Activated CD4-positive, alpha-beta T cell treated with anti-CD3 and anti-CD28 coated beads, Interleukin-2, amount 50 U/mL, for 48 hours (primary cell): ENCODE data around the gene MAP3K6.

Source experiments
- DNase-seq, 2 experiments: peaks; one replicate each; pipeline ENCODE4 v3.0.0-alpha.2; 2020

The MAP3K6 gene

DNA sequence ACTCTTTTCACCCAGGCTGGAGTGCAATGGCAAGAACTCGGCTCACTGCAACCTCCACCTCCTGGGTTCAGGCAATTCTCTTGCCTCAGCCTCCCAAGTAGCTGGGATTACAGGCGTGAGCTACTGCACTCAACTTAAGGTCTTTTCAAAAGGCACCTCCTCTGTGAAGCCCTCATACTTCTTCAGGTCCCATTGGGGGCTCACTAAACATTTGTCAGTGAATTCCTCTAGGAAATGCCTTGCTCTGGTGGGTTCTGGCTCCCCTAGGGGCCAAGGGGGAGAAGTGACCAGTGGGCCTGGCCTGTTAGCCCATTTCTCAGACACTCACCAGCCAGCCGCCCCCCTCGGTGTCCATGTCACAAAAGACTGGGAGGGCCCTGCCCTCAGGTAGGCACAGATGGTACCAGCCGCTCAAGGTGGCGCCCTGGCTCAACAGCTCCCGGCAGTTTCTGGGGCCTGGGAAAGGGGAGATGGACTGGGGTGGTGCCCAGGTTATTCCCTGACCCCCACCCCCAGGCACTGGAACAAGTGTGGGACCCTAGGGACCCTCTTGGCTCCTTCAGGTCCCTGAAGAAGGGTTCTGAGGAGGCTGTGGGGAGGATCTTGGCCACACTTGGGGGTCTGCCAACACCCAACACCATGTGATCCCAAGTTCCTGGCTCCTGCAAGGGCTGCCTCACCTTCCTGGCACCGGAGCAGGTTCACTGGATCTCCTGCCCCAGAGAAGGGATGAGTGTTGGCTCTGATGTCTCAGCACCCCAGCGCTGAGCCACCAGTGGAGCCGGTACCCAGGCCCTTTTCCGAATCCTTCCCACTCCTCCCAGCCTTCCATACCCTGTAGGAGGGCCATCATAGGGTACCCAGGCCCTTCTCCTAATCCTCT lies 6.3 kb upstream of the MAP3K6 start:
- no peak for DNase-seq

GRCh38 chr1:27372022-27372807 lies 5.5 kb upstream of the MAP3K6 start:
- DNase-seq: no peak

DNA sequence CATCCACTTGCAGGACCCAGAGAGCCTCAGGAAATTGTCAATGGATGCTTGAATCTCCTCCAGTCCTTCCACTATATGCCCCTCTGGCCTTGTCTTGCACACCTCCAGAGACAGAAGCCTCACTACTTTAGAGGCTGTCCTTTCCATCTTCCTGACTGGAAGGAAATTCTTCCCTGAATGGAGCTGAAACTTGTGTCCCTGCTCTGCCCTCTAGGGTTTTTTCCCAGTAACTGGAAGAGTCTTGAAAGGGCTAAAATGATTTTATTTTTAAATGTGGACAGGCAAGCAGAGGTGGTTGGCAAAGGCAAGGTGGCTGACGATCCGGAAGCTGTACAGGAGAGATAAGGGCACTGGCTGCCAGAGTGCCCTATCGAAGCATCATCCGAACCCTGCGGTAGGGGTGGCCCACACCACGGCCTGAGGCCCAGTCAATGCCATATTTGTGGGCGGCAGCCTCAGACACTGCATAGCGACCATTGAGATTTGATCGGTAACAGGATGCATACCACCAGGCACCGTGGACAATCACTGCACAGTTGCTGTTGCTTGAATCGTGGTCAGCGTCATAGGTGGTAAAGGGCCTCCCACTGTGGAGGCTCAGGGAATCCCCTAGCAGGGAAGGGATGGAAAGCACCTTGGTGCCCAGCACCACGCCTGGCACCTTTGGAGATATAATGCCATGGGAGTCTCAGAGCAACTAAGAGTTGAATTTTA lies 2.3 kb upstream of the MAP3K6 start:
- no peak for DNase-seq

GRCh38 chr1:27367160-27367650 lies 444 bp upstream of the MAP3K6 start:
- DNase-seq: no peak

GRCh38 chr1:27366113-27366410 lies 699 bp downstream of the MAP3K6 start:
- DNase-seq: peak; percentile 90 to 91

DNA sequence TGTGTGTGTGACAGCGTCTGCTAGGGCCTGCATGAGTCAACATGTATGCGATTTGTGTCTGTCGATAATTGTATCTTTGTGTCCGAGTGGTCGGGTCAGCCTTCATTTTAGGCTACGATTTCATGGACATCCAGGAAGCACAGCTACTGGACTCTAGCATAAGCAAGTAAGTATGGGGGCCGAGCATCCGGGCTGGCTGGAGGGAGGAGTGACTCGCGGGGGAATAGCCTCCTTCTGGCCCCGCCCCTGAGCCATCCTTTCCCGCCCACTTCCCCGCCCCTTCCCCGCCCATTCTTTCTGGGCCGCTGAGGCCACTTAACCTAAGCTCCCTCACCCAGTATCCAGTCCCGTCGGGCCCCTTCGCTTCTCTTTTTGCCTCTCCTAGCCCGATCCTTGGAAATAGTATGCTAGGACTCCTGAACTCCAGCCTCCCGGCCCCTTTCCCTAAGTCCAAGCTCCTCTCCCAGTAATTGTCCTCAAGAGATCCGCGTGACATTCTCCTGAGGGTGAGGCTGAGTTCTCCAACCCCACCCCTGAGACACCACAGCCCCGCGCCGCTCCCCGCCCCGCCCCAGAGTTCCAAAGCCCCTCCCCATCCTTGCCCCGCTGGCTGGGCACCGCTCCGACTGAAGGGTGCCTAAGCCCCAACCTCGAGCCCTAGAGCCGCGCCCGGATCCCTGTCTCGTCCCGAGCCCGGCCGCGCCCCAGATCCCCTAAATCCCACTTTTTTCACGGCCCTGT lies 1.2 kb downstream of the MAP3K6 start:
- DNase-seq: peak; percentile 87

GRCh38 chr1:27364696-27365371 lies 1.9 kb downstream of the MAP3K6 start:
- no peak for DNase-seq

DNA sequence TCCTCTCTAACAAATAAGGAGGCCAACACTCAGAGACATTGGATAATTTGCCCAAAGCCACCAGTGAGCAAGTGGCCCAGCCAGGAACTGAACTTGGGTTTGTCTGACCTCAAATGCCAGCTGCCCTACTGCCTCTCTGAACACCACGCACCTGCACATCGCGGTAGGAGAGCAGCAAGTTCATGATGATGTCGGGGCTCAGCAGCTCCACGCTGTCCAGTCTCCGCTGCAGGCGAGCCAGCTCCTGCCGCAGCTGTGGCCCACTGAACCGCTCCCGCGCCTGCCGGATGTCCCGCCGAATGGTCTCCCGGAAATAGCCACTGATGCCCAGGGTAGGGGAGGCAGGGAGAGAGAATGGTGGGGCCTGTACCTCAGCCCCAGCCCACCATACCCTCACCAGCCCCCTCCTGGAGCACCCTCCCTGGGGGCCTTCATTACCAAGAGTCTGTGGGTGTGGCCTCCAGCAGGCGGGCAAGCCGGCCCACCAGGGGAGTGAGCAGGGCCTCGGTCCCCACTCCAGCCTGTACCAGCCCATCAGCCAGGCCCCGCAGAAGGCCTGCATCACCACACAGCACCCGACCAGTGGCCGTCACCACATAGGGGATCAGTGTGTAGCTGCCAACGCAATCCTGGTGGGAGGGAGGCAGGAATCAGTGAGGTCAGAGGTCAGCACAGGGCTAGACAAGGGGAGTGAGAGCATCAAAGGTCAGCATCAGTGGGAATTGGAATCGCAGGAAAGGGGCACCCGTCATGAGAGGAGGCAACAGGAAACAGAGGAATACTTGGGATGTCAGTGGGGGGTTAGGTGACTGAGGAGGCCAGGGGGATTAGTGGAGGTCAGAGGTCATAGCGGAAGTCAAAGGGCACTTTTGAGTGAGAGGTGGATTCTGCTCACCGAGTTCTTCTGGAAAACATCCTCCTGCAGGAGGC lies 2.7 kb downstream of the MAP3K6 start:
- DNase-seq: no peak

DNA sequence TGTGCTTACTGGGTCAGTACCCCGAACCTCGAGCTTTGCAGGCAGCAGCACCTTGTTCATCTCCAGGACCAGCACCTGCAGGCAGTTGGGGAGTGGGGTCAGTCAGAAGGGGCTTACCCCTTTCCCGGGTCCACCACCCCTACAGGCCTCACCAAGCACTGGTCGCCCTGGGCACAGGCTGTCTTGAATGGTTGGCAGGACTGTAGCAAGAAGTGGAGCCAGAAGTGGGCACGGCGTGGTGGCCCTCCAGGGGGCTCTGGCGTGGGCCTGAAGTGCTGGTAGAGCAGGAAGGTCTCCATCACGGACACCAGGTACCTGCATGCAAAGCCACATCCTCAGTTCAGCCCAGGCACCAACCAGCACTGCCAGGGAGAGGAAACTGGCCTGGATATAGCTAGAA lies 5.2 kb downstream of the MAP3K6 start:
- DNase-seq: no peak

DNA sequence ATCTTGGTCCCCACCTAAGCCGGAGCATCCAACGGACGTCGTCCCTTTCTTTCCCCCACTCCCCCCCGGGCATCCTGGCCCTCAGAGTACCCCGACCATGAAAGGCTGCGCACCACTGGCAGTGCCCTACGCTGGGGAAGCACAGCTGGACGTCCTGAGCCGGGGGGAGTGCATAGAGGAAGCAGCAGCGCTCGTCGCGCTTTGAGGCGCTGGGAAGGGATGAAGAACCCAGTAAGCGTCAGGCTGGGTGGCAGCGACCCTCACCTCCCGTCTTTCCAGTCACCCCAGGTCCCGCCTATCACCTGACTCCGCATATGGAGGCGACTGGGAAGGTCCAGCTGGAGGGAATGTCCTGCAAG lies 5.7 kb downstream of the MAP3K6 start:
- DNase-seq: no peak

DNA sequence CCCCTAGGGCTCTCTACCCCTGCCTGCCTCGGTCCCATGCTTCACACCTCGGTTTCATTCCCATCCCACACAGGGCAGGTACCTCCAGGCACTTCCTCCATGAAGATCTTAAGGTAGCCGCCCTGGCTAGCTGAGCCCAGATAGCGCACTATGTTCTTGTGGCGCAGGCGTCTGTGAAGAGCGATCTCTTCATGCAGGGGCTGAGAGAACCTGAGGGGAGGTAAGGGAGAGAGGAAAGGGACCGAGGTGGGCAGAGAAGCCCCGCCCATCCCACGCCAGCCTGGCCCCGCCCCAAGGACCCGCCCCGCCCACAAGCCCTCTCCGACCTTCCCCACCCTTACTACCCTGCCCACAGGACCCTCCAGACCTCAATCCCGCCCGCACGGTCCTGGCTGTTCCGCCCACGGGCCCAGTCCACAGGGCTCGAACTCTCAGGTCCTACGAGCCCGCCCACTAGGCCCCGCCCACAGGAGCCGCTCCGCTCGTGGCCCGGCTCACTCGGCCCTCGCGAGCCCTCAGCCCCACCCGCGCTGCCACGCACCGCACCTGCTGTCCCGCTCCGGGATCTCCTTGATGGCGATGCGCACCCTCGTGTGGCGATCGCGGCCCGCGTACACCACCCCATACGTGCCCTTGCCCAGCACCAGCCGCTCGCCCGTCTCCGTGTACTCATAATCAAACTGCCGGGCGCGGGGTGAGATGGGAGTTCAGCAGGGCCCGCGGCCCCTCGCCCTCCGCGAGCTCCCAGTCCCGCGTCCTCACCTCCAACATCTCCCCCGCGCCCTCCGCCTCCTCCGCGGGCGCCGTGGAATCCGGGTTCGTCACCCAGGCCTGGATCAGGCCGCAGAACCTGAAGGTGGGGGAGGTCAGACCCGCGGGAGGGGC lies 6.4 kb downstream of the MAP3K6 start:
- DNase-seq: peak; percentile 51 to 53

GRCh38 chr1:27359822-27360158 lies 7.0 kb downstream of the MAP3K6 start:
- no peak for DNase-seq

DNA sequence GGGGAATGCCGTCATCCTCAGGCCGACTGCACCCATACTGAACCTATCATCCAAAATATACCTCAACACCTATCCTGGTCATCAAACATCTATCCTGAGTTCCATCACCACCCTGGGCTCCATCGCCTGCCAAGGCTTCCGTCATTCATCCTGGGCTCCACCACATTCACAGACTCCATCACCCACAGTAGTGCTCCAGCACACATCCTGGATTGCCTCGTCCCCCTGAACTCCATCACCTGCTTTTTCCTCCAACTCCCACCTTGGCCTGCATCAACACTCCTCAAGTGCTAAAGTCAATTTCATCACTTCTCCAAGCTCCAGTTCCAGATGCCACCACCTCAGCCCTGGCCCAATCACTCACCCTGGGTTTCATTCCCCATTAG lies 7.8 kb downstream of the MAP3K6 start:
- DNase-seq: no peak

DNA sequence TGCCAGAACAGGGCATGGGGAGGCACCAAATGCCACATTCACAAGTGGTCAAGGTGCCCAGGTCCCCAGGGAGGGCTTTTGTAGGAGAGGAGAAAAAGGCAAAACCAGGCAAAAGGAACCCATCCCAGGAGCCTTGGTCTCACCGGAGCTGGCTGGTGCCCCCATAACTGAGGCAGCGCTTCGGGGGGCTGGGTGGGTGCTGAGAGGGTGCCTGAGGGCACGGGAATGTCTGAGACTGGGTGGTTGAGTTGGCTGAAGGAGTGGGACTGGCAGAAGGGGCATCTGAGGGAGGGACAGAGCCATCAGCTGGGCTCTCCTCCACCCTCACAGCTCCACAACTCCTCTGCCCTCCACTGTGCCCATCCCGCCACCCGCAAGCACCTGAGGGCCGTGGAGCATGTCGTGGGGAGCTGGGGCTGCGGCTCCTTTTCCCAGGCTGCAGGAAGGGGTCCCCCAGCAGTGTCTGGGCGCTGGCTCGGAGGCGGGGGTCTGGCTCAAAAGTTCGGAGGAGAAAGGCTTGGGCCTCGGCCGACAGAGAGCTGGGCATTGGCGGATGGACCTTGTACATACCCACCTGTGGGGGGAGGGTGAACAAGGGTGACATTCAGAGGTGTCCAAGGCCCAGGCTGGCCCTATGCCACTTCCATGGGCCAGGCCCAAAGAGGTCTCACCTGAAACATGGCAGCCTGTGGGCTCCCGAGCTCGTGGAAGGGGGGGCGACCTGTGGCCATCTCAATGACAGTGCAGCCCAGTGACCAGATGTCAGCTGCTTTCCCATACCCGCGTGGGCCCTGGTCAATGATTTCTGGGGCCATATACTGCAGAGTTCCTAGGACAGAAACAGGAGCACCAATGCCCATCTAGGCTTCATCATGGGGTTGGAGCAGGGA lies 8.5 kb downstream of the MAP3K6 start:
- no peak for DNase-seq

- DNase-seq: peak; percentile 78 to 82
Measured at GRCh38 chr1:27357281-27358037, 9.3 kb downstream of the MAP3K6 start.

GRCh38 chr1:27356619-27357280 lies 10.0 kb downstream of the MAP3K6 start:
- DNase-seq: peak; percentile 46 to 60

- DNase-seq: no peak
Measured at GRCh38 chr1:27356277-27356618, 10.5 kb downstream of the MAP3K6 start.

DNA sequence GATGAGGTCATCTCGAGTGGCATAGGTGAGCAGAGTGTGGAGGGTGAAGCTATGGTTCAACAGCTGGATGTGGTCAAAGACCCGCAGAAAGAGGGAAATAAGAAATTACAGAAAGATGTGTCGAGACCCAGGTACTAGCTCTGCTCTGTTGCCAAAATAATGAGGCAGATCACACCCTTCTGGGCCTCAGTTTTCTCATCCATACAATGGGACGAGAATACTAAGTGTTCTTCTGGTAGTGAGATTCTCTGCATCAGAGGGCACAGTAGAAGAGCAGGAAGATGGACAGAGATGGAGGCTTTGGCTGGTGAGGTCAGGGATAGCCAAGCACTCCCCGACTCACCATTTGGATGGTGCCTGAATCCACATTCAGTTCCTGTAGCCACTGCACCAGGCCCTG lies 11.1 kb downstream of the MAP3K6 start:
- DNase-seq: no peak
